PC-9 (cell line): Measurements from ENCODE around the gene BACH2. TPM values are rescaled to one million over a fixed set of nuclear protein-coding genes. Genes with fewer than 3 reads are reported as not detected.

Experiments
- BruUV-seq: library from RNA; stranded (reverse); fragments of 400-500 nt; replicated peaks from 2 replicates; lab custom pipeline; 2021; lab: Mats Ljungman, UMichigan
- CTCF ChIA-PET: fragments of 300-600 bp; sonication (Branson Sonifier 250); formaldehyde crosslinking; loops from one replicate; lab custom pipeline; 2022; ENCODE audit warnings: antibody characterized with exemption; lab: Charles Lee
- POLR2A ChIA-PET: fragments of 300-600 bp; sonication (Branson Sonifier 250); formaldehyde crosslinking; loops from one replicate; lab custom pipeline; 2022; ENCODE audit warnings: antibody characterized with exemption; ENCODE audit not compliant: unreplicated experiment; lab: Charles Lee
- DNase-seq, 2 experiments: peaks; one replicate each; pipeline versions ENCODE4 v3.0.0 to v3.0.0-alpha.2; 2015 to 2022; ENCODE audit warnings: mixed read lengths in 1 of 2
- H2AFZ ChIP-seq: fragments of 200-600 bp; sonication (generic); 2 replicates; pipeline ENCODE4 v1.8.1; 2017; ENCODE audit warnings: antibody characterized with exemption
- H3F3A ChIP-seq: fragments of 200-600 bp; sonication (generic); 2 replicates; pipeline ENCODE4 v1.8.1; 2017; ENCODE audit warnings: antibody characterized with exemption, mild to moderate bottlenecking, low read depth; ENCODE audit not compliant: insufficient read depth
- H3K27ac ChIP-seq: fragments of 200-600 bp; sonication (generic); 2 replicates; pipeline ENCODE4 v1.6.1; 2016; ENCODE audit warnings: mixed run types
- H3K27me3 ChIP-seq: fragments of 200-600 bp; sonication (generic); 2 replicates; pipeline ENCODE4 v1.6.1; 2016; ENCODE audit warnings: low read depth, mixed run types; ENCODE audit not compliant: insufficient read depth
- H3K36me3 ChIP-seq: fragments of 200-600 bp; sonication (generic); 2 replicates; pipeline ENCODE4 v1.6.1; 2016; ENCODE audit warnings: low read depth, mixed run types
- H3K4me1 ChIP-seq: fragments of 200-600 bp; sonication (generic); replicated peaks from 2 replicates; pipeline ENCODE4 v1.6.1; 2016; ENCODE audit warnings: mixed run types; ENCODE audit not compliant: insufficient read depth
- H3K4me2 ChIP-seq: fragments of 200-600 bp; sonication (generic); 2 replicates; pipeline ENCODE4 v1.6.1; 2017; ENCODE audit warnings: mixed run types
- H3K4me3 ChIP-seq: fragments of 200-600 bp; sonication (generic); 2 replicates; pipeline ENCODE4 v1.6.1; 2016; ENCODE audit warnings: mixed run types
- H3K79me2 ChIP-seq: fragments of 200-600 bp; sonication (generic); 2 replicates; pipeline ENCODE4 v1.6.1; 2017; ENCODE audit warnings: low read depth, mixed run types
- H3K9me2 ChIP-seq: fragments of 200-600 bp; sonication (generic); 2 replicates; pipeline ENCODE4 v1.8.1; 2017; ENCODE audit warnings: mild to moderate bottlenecking; ENCODE audit not compliant: insufficient read depth
- H3K9me3 ChIP-seq: fragments of 200-600 bp; sonication (generic); 2 replicates; pipeline ENCODE4 v1.8.1; 2016; ENCODE audit warnings: low read depth; ENCODE audit not compliant: insufficient read depth
- H4K20me1 ChIP-seq: fragments of 200-600 bp; sonication (generic); 2 replicates; pipeline ENCODE4 v1.8.1; 2017; ENCODE audit not compliant: insufficient read depth
- CTCF ChIP-seq: fragments of 200-600 bp; sonication (generic); conservative IDR thresholded peaks from 2 replicates; pipeline ENCODE4 v1.6.1; 2017; ENCODE audit warnings: mixed run types, antibody characterized with exemption, mild to moderate bottlenecking, moderate library complexity
- EZH2 ChIP-seq: fragments of 200-600 bp; sonication (generic); IDR thresholded peaks from 2 replicates; pipeline ENCODE4 v1.8.0; 2017; ENCODE audit warnings: antibody characterized with exemption, low read depth
- intact Hi-C: fragments of 100-400 bp; cut with micrococcal nuclease; formaldehyde crosslinking; loops from one replicate; pipeline ENCODE4 v1.10.0; 2022; ENCODE audit not compliant: unreplicated experiment
- total RNA-seq: library from RNA; stranded (reverse); gene quantifications from 2 replicates; pipeline ENCODE4 v1.2.3, GENCODE V29; 2021

The BACH2 gene
- total RNA-seq, 1 experiment from 2014 or later: 2.3 TPM

GRCh38 chr6:90097356-90097755 is 199.3 kb downstream of the BACH2 start:
- POLR2A ChIA-PET: no interaction called here
- H3K9me3 ChIP-seq: no peaks in the 10 kb centered on the region
- no peaks in the 10 kb centered on the region for H3K4me1 ChIP-seq
- H3K27me3 ChIP-seq: no peaks in the 10 kb centered on the region
- no peaks in the 10 kb centered on the region for H3F3A ChIP-seq
- no peak overlapping the region for H3K27ac ChIP-seq
- intact Hi-C loops: loop anchor here (10.0 kb wide), 3 partner anchors 123 to 377 kb away; partner anchors contain the start of gene BACH2
- no peaks in the 10 kb centered on the region for H4K20me1 ChIP-seq
- no TSS peak for BruUV-seq
- no peaks in the 10 kb centered on the region for H3K79me2 ChIP-seq
- TF ChIP-seq CTCF: no peak
- no peak for TF ChIP-seq EZH2
- no peaks in the 10 kb centered on the region for H3K9me2 ChIP-seq
- H3K36me3 ChIP-seq: no peaks in the 10 kb centered on the region
- no peak overlapping the region for H3K4me2 ChIP-seq
- CTCF ChIA-PET: interaction anchor here (0.6 kb wide), 1 partner anchor 91 kb away, joined by 5 read pairs; no protein-coding TSS in a partner anchor
- DNase-seq: no peak
- no peak overlapping the region for H2AFZ ChIP-seq
- H3K4me3 ChIP-seq: no peak overlapping the region

- Histone ChIP-seq H3K9me2 (no peaks in the 10 kb centered on the region), H3K79me2 (no peaks in the 10 kb centered on the region), H3F3A (no peaks in the 10 kb centered on the region), H3K27ac (no peak overlapping the region), H3K4me2 (no peak overlapping the region), H3K4me3 (no peak overlapping the region), H3K36me3 (no peaks in the 10 kb centered on the region), H4K20me1 (no peaks in the 10 kb centered on the region), H3K4me1 (no peaks in the 10 kb centered on the region), H2AFZ (no peak overlapping the region), H3K27me3 (no peaks in the 10 kb centered on the region), H3K9me3 (no peaks in the 10 kb centered on the region)
- DNase-seq: no peak
- ChIA-PET CTCF (interaction anchor here (0.6 kb wide), 1 partner anchor 91 kb away, joined by 5 read pairs; no protein-coding TSS in a partner anchor), POLR2A (no interaction called here)
- intact Hi-C loops: loop anchor here (10.0 kb wide), 3 partner anchors 122 to 378 kb away; partner anchors contain the start of gene BACH2
- TF ChIP-seq CTCF (no peak), EZH2 (no peak)
- no TSS peak for BruUV-seq
These were observed 199.8 kb downstream of the BACH2 start for GRCh38 chr6:90096818-90097217.

DNA sequence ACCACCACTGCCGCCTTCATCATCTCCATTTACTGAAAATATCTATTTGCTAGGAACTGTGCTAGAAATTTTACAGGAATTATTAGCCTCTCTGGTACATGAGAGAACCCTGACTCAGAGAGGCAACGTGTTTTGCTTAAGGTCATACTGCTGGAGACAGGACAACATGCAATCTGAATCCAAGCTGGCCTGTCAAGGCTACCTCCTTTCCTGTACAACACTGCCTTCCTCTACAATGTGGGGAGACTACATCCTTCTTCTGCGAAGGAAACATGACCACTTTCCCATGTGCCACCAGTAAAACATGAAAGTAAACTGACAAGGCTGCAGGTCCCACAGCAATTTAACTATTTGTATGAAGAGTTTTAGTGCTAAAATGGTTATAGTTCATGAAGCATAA is 200.9 kb downstream of the BACH2 start:
- Histone ChIP-seq H3F3A (no peaks in the 10 kb centered on the region), H2AFZ (no peak overlapping the region), H3K9me2 (no peaks in the 10 kb centered on the region), H3K79me2 (no peaks in the 10 kb centered on the region), H3K27me3 (no peaks in the 10 kb centered on the region), H3K4me1 (no peaks in the 10 kb centered on the region), H3K36me3 (no peaks in the 10 kb centered on the region), H3K27ac (no peak overlapping the region), H3K4me3 (no peak overlapping the region), H3K4me2 (no peak overlapping the region), H4K20me1 (no peaks in the 10 kb centered on the region), H3K9me3 (no peaks in the 10 kb centered on the region)
- TF ChIP-seq CTCF: no peak
- TF ChIP-seq EZH2: no peak
- DNase-seq: no peak
- no TSS peak for BruUV-seq
- ChIA-PET CTCF (no interaction called here), POLR2A (no interaction called here)
- intact Hi-C loops: loop anchor here (10.0 kb wide), 3 partner anchors 121 to 379 kb away; partner anchors contain the start of gene BACH2
